Smooth muscle cell of trachea (primary cell): ENCODE measurements around the gene UNC5A. TPM values are rescaled to one million over a fixed set of nuclear protein-coding genes. Genes with fewer than 3 reads are reported as not detected.

Experiments
- total RNA-seq: library from RNA; depleted of rRNA; stranded (reverse); fragments of >200 nt; gene quantifications from 2 replicates; pipeline ENCODE4 v1.2.1, GENCODE V29; 2014

UNC5A gene
- not detected in 2 replicates for total RNA-seq

DNA sequence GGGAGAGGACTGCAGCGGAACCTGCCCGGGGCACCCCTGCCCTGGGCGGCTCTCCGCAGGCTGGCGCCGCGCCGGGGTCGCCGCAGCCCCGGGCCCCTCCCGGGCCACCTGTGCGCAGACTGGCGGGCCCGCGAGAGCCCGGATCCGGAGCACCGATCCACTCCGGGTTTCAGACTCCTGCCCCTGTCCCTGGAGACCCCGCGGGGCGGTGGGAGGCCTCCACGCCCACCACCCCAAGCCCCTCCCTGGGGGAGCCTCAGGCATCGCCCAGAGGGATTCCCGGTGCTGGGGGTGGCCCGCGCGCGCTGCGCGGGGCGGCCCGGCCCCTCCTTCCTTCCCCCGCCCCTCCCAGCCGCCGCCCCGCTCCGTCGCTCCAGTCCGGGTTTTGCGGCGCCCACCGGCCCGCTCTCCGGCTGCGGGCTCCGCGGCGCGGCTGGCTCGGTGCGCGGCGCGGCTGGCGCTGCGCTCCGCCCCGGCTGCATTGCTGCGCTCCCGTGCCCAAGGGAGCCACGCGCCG lies at the start of gene UNC5A:
UNC5A (plus strand) TSS at position 479 of the 517 bp plus-strand sequence. CDS start 192 bp downstream, outside the sequence.

DNA sequence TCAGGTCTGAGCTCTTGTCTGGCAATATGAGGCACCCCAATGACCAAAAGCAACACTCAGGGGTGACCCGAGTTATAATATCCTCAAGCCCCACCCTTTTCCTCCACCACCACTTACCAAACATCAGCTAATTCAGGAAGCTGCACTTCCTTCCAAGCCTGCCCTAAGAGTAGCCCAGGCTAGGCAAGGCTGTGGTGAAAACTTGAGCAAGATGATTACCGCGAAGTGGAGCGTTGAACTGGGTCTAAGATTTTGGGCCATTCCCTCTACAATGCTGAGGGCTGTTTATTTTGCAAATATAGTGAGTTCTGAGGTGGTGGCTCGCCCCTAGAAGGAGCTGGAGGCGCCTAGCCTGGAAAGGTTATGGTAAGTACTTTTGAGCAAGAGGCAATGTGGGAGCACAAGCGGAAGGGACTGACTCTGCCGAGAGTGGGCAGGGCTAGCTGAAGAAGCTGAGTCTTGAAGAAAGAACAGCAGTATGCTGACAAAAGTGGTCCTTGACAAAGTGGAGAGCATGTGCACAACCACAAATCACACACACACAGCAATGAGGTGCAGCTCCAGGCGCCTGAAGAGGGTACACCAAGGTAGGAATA lies 89.0 kb downstream of the UNC5A start, which contains the start of gene HK3:
HK3 (minus strand) TSS at position 51 of the 596 bp plus-strand sequence. CDS start 3,187 bp downstream, outside the sequence.

Other genes starting within 250 kb of the UNC5A start
- gene GPRIN1, start 200.4 kb upstream of the UNC5A start, total RNA-seq: 6.3 and 7.4 TPM in 2 replicates
- 0.33 and 1.6 TPM in 2 replicates for gene SNCB, start 180.0 kb upstream of the UNC5A start, total RNA-seq
- not detected in 2 replicates for gene EIF4E1B, start 179.9 kb upstream of the UNC5A start, total RNA-seq
- 33.7 and 45.7 TPM in 2 replicates for gene TSPAN17, start 163.1 kb upstream of the UNC5A start, total RNA-seq
- gene HK3, start 88.8 kb downstream of the UNC5A start, total RNA-seq: not detected in 2 replicates
- 24.5 and 33.3 TPM in 2 replicates for gene UIMC1, start 196.2 kb downstream of the UNC5A start, total RNA-seq
- gene ZNF346, start 212.1 kb downstream of the UNC5A start, total RNA-seq: 17.2 and 17.9 TPM in 2 replicates